ENCODE data around the gene THYN1.
A peak's percentile ranks its signal among the peaks of the same experiment; 100 is the strongest.
"Not testable (repeated sequence)": the region's sequence is repeated elsewhere in the genome, so short reads cannot be mapped to it uniquely, and the experiment has no call there.

The THYN1 gene

GRCh38 chr11:134253188-134253993, at the start of gene THYN1, which contains the start of gene ACAD8:
Gene THYN1, minus strand, starts transcription at chr11:134253352. Its CDS starts 470 bp downstream, at chr11:134252882.
Gene ACAD8, plus strand, starts transcription at chr11:134253568. Its CDS starts 33 bp downstream, at chr11:134253601.
- DNase-seq: peak; percentile 93

GRCh38 chr11:134294664-134295063, 41.5 kb upstream of the THYN1 start:
- DNase-seq: no peak

- no peak for DNase-seq
Observed at GRCh38 chr11:134293119-134294113, 40.3 kb upstream of the THYN1 start.

- DNase-seq: no peak
Observed at GRCh38 chr11:134292661-134293060, 39.5 kb upstream of the THYN1 start.

- DNase-seq: no peak
Observed at GRCh38 chr11:134291196-134291595, 38.0 kb upstream of the THYN1 start.

GRCh38 chr11:134290646-134291045, 37.5 kb upstream of the THYN1 start:
- no peak for DNase-seq

GRCh38 chr11:134289789-134290188, 36.6 kb upstream of the THYN1 start:
- no peak for DNase-seq

- no peak for DNase-seq
Observed at GRCh38 chr11:134289167-134289566, 36.0 kb upstream of the THYN1 start.

- no peak for DNase-seq
Observed at GRCh38 chr11:134288486-134288885, 35.3 kb upstream of the THYN1 start.

- DNase-seq: no peak
Observed at GRCh38 chr11:134287561-134287960, 34.4 kb upstream of the THYN1 start.

- not testable (repeated sequence) for DNase-seq
Observed at GRCh38 chr11:134284349-134284748, 31.2 kb upstream of the THYN1 start.

GRCh38 chr11:134283461-134284230, 30.5 kb upstream of the THYN1 start:
- DNase-seq: no peak

GRCh38 chr11:134282121-134283045, 29.2 kb upstream of the THYN1 start:
- DNase-seq: no peak

GRCh38 chr11:134281635-134282034, 28.5 kb upstream of the THYN1 start:
- DNase-seq: not testable (repeated sequence)

- DNase-seq: no peak
Observed at GRCh38 chr11:134278356-134278755, 25.2 kb upstream of the THYN1 start.

- no peak for DNase-seq
Observed at GRCh38 chr11:134277183-134278001, 24.2 kb upstream of the THYN1 start.

- no peak for DNase-seq
Observed at GRCh38 chr11:134276396-134277182, 23.4 kb upstream of the THYN1 start.

GRCh38 chr11:134275534-134276395, 22.6 kb upstream of the THYN1 start, which contains the start of gene GLB1L3:
Gene GLB1L3, plus strand, starts transcription at chr11:134276379. Its CDS starts 362 bp downstream, at chr11:134276741.
- peak; percentile 67 for DNase-seq

- no peak for DNase-seq
Observed at GRCh38 chr11:134275188-134275533, 22.0 kb upstream of the THYN1 start.

Measured in activated CD4-positive, alpha-beta T cell treated with anti-CD3 and anti-CD28 coated beads for 1 hour (primary cell).